Raji (cell line): ENCODE data around the gene ISOC1.

Experiments used
- POLR2A ChIP-seq: IDR thresholded peaks from 2 replicates; pipeline ENCODE4 v1.6.1; 2011; ENCODE audit warnings: low read depth, low read length, control low read depth; ENCODE audit not compliant: insufficient read depth

The ISOC1 gene

DNA sequence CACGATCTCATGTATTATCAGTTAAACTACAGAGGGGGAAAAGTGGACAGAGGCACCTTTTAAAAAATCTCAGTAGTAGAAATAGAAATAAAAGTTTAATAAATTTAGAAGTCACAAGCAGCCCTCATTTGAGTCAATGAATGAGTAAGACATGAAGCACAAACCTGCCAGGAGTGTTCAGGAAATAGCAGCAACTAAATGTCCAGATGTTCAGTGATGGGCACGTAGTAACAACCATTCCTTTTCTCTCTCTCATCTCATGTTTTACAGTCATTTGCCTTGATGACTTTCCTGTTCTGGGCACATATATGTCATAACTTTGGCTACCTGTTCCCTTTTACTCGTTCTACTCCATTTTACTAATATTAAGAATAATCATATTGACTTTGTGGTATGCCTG lies 17.7 kb downstream of the ISOC1 start:
- TF ChIP-seq POLR2A = no peak

DNA sequence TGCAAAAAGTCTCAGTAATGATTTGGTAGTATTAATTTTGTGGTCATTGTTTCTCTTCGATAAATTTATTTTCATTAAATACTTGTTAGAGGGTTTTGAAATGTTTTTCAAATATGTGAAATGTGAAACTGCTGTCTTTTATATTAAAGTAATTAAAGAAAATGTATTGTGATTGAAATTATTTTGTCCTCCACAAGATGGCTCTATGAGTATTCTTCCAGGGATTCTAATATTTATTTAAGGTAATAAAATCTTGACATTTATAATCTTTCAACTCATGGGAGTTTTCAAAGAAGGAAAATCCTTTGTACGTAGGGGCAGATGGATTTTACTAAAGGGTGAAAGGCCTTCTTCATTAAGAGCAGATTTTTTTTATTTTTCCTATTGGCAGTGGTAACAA lies 19.3 kb downstream of the ISOC1 start:
- no peak for TF ChIP-seq POLR2A

- no peak for TF ChIP-seq POLR2A
These were observed 20.1 kb downstream of the ISOC1 start for GRCh38 chr5:129114539-129115193.

- TF ChIP-seq POLR2A = no peak
These were observed 21.1 kb downstream of the ISOC1 start for GRCh38 chr5:129115680-129116079.

GRCh38 chr5:129116797-129117196 lies 22.2 kb downstream of the ISOC1 start:
- TF ChIP-seq POLR2A = no peak

GRCh38 chr5:129118405-129118804 lies 23.9 kb downstream of the ISOC1 start:
- TF ChIP-seq POLR2A = no peak

DNA sequence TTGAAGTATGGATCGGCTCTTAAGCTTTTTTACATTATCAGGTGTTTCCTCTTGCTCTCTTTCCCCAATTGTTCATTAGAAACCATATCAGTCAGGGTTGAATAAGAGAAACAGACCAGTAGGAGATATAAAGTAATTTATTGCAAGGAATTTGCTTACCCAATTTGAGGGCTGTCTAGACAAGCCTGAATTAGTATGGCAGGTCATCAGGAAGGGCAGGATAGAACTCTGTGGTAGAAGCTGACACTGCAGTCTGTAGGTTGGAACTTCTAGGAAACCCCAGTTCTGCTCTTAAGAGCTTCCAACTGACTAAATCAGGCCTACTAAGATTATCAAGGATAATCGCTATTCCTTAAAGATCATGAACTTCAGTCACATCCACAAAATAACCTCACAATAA lies 24.3 kb downstream of the ISOC1 start:
- no peak for TF ChIP-seq POLR2A

DNA sequence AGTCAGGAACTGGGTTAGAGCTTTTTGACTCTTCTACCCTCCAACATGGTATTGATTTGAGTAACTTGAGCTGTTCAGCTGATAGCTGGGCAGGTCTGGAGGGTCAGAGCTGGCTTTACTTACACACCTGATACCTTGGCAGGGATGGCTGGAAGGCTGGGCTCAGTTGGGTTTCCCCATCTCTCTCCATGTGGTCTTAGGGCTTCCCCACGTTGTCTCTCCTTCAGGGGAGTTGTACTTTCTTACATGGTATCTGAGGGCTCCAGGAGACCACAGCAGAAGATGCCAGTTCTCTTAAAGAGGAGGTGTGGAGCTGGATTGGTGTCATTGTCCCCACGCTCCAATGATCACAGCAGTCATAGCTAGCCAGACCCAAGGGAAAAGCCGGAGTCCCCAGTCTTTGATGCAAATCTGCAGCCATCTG lies 25.6 kb downstream of the ISOC1 start:
- no peak for TF ChIP-seq POLR2A

GRCh38 chr5:129122560-129122959 lies 28.0 kb downstream of the ISOC1 start:
- TF ChIP-seq POLR2A = no peak

- TF ChIP-seq POLR2A = no peak
These were observed 30.1 kb downstream of the ISOC1 start for GRCh38 chr5:129124608-129125007.

- TF ChIP-seq POLR2A = no peak
These were observed 31.3 kb downstream of the ISOC1 start for GRCh38 chr5:129125819-129126218.

DNA sequence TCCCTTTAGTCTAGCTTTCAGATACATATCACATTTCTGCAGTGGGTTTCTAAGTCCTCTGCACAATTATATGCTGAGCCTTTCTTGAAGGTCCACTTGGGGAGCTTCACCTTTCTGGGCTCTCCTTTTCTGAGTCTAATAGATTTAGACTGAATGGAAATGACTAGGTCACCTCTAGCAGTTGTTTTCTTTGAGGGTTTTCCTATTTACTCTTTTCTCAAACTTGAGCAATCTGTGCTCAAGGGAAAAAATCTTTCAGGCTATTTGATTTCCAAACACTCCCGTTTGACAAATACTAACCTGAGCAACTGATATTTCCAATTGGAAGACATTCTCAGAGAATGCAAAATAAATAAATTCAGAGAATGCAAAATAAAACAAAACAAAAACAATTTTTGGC lies 39.0 kb downstream of the ISOC1 start:
- no peak for TF ChIP-seq POLR2A

DNA sequence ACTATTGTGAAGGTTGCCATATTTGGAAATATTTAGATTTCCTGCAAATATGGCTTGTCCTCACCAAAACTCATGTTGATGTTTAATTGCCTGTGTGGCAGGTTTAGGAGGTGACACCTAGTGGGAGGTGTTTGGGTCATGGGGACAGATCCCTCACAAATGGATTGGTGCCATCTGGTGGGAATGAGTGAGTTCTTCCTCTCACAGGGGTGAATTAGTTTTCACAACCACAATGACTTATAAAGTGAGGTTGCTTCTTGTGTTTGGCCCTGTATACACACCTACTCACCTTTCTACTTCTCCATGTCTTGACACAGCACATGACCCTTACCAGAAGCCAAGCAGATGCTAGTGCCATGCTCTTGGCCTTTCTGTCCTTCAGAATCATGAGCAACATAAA lies 41.1 kb downstream of the ISOC1 start:
- TF ChIP-seq POLR2A = no peak

GRCh38 chr5:129137637-129138036 lies 43.1 kb downstream of the ISOC1 start:
- TF ChIP-seq POLR2A = no peak

DNA sequence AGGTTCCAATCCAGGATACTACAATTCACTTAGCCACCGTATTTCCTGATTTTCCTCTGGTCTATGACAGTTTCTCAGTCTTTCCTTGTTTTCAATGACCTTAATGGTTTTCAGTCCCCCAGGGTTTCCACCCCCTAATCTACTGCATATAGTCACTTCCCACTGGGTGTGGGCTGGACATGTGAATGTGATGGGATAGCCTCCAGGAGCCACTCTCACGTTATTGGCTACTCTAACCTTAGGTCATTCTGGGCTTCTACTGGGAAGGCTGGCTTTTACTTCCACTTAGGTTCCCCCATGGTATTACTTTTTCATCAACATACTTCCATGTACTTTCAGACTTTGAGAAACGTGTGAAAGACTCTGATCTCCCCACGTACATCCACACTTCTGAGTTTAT lies 46.5 kb downstream of the ISOC1 start:
- TF ChIP-seq POLR2A = no peak

- no peak for TF ChIP-seq POLR2A
These were observed 47.1 kb downstream of the ISOC1 start for GRCh38 chr5:129141696-129142095.

DNA sequence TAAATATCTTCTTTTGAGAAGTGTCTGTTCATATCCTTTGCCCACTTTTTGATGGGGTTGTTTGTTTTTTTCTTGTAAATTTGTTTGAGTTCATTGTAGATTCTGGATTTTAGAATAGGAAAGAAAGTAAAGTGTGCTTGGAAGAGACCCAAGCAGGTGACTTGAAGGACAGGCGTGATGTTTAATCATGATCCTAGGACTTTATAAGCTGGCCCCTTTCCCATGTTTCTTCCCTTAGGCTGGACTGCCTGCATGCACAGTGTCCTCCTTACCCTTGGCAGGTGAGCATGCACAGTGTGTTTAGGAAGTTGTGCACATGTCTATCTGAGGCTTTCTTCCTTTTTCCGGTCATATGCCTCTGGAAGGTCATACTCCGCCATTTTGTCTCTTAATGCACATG lies 61.3 kb downstream of the ISOC1 start:
- TF ChIP-seq POLR2A = no peak

DNA sequence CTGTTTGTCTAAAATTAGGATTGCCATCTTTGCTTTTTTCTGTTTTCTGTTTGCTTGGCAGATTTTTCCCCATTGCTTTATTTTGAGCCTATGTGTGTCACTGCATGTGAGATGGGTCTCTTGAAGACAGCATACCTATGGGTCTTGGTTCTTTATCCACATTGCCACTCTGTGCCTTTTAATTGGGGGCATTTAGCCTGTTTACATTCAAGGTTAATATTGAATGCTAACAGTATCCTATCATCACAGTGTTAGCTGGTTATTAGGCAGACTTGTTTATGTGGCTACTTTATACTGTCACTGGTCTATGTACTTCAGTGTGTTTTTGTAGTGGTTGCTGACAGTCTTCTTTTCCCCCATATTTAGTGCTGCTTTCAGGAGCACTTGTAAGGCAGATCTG lies 67.3 kb downstream of the ISOC1 start:
- no peak for TF ChIP-seq POLR2A
